Liver (tissue), 9 donors: ENCODE data around the gene APBA2. TPM values are rescaled to one million over a fixed set of nuclear protein-coding genes. Genes with fewer than 3 reads are reported as not detected.

Experiments
- DNase-seq: peaks from one replicate; pipeline ENCODE4 v3.0.0-alpha.2; 2017; ENCODE audit warnings: low spot score
- H3K27ac ChIP-seq, 2 donors: one replicate each; pipeline ENCODE4 v1.7.0; 2013; ENCODE audit warnings: inconsistent platforms in 2 of 2, low read length in 2 of 2, control low read depth in 1 of 2, low read depth in 1 of 2, mild to moderate bottlenecking in 1 of 2
- H3K27me3 ChIP-seq, 4 donors: one replicate each; pipeline versions ENCODE4 v1.6.1 to v1.7.0; 2013; ENCODE audit warnings: low read length in 3 of 4, inconsistent platforms in 1 of 4, mild to moderate bottlenecking in 1 of 4, moderate library complexity in 1 of 4; ENCODE audit not compliant: control insufficient read depth in 4 of 4, insufficient read depth in 4 of 4
- H3K36me3 ChIP-seq, 4 donors: one replicate each; pipeline versions ENCODE4 v1.6.1 to v1.7.0; 2013; ENCODE audit warnings: low read length in 3 of 4, mild to moderate bottlenecking in 3 of 4, low read depth in 1 of 4, moderate library complexity in 1 of 4; ENCODE audit not compliant: control insufficient read depth in 4 of 4, insufficient read depth in 3 of 4
- H3K4me1 ChIP-seq, 4 donors: one replicate each; pipeline versions ENCODE4 v1.6.1 to v1.7.0; 2013; ENCODE audit warnings: low read length in 3 of 4, mild to moderate bottlenecking in 3 of 4, moderate library complexity in 1 of 4; ENCODE audit not compliant: control insufficient read depth in 4 of 4, insufficient read depth in 4 of 4
- H3K4me3 ChIP-seq, 3 donors: one replicate each; pipeline versions ENCODE4 v1.6.1 to v1.7.0; 2013; ENCODE audit warnings: low read length in 3 of 3, control low read depth in 1 of 3, low read depth in 1 of 3, mild to moderate bottlenecking in 1 of 3
- H3K9ac ChIP-seq, 2 donors: one replicate each; pipeline ENCODE4 v1.7.0; 2013; ENCODE audit warnings: low read length in 2 of 2, mild to moderate bottlenecking in 2 of 2, moderate library complexity in 2 of 2, control low read depth in 1 of 2, low read depth in 1 of 2
- H3K9me3 ChIP-seq, 4 donors: one replicate each; pipeline versions ENCODE4 v1.6.1 to v1.7.0; 2013; ENCODE audit warnings: low read length in 3 of 4; ENCODE audit not compliant: control insufficient read depth in 4 of 4
- EGR1 ChIP-seq, 2 donors: IDR thresholded peaks; 2 replicates each; pipeline ENCODE4 v1.6.1; 2016 to 2018; ENCODE audit warnings: antibody characterized with exemption in 2 of 2, low read depth in 2 of 2
- FOXA1 ChIP-seq: IDR thresholded peaks from 2 replicates; pipeline ENCODE4 v1.6.1; 2016; ENCODE audit warnings: antibody characterized with exemption
- FOXA2 ChIP-seq: IDR thresholded peaks from 2 replicates; pipeline ENCODE4 v1.6.1; 2016; ENCODE audit warnings: antibody characterized with exemption
- GABPA ChIP-seq, 2 donors: IDR thresholded peaks in 1 of 2; conservative IDR thresholded peaks in 1 of 2; 2 replicates each; pipeline ENCODE4 v1.6.1; 2016; ENCODE audit warnings: antibody characterized with exemption in 2 of 2, mild to moderate bottlenecking in 1 of 2, moderate library complexity in 1 of 2
- HNF4A ChIP-seq, 2 donors: conservative IDR thresholded peaks; 2 replicates each; pipeline ENCODE4 v1.6.1; 2016; ENCODE audit warnings: antibody characterized with exemption in 2 of 2, mild to moderate bottlenecking in 2 of 2
- HNF4G ChIP-seq: IDR thresholded peaks from 2 replicates; pipeline ENCODE4 v1.6.1; 2016; ENCODE audit warnings: antibody characterized with exemption
- JUND ChIP-seq, 2 donors: IDR thresholded peaks; 2 replicates each; pipeline ENCODE4 v1.6.1; 2016; ENCODE audit warnings: antibody characterized with exemption in 2 of 2
- MAX ChIP-seq: IDR thresholded peaks from 2 replicates; pipeline ENCODE4 v1.6.1; 2016; ENCODE audit warnings: antibody characterized with exemption
- NR2F2 ChIP-seq: IDR thresholded peaks from 2 replicates; pipeline ENCODE4 v1.6.1; 2016; ENCODE audit warnings: antibody characterized with exemption
- RAD21 ChIP-seq, 2 donors: IDR thresholded peaks; 2 replicates each; pipeline ENCODE4 v1.6.1; 2016; ENCODE audit warnings: antibody characterized with exemption in 2 of 2, mild to moderate bottlenecking in 2 of 2
- RXRA ChIP-seq, 2 donors: IDR thresholded peaks; 2 replicates each; pipeline ENCODE4 v1.6.1; 2017 to 2018; ENCODE audit warnings: antibody characterized with exemption in 2 of 2, mild to moderate bottlenecking in 1 of 2
- SP1 ChIP-seq: IDR thresholded peaks from 2 replicates; pipeline ENCODE4 v1.6.1; 2018; ENCODE audit warnings: antibody characterized with exemption, mild to moderate bottlenecking
- TAF1 ChIP-seq: conservative IDR thresholded peaks from 2 replicates; pipeline ENCODE4 v1.6.1; 2016; ENCODE audit warnings: antibody characterized with exemption, mild to moderate bottlenecking
- YY1 ChIP-seq: IDR thresholded peaks from 2 replicates; pipeline ENCODE4 v1.6.1; 2016; ENCODE audit warnings: antibody characterized with exemption, mild to moderate bottlenecking
- WGBS: extraction: QIAGEN DNeasy Blood & Tissue Kit; methylation state at CpG from one replicate; pipeline ENCODE4 v1.1.7; 2013; 5-methylcytosine and 5-hydroxymethylcytosine counted together
- polyA plus RNA-seq, 2 donors: library from polyadenylated mRNA; stranded (reverse) in 1 of 2; unstranded in 1 of 2; fragments of 200-250 nt in 1 of 2; fragments of >200 nt in 1 of 2; fragmentation: Nextera tagmentation in 1 of 2; extraction: Ambion mirVana in 1 of 2; gene quantifications; one replicate each; pipeline versions ENCODE4 v1.2.1 to v1.2.3, GENCODE V29; 2013 to 2015
- total RNA-seq, 2 donors: library from RNA; depleted of rRNA; stranded (reverse); fragments of >200 nt; gene quantifications; one replicate each; pipeline ENCODE4 v1.2.3, GENCODE V29; 2014
- TF ChIP-seq, protein P1 (sequence below): fragments of 150-350 bp; IDR thresholded peaks from 2 replicates; pipeline ENCODE4 v1.5.1; 2017; ENCODE audit warnings: improper control_type of control experiment, low read depth, low read length; ENCODE audit not compliant: missing input control
- TF ChIP-seq, protein P2 (sequence below): IDR thresholded peaks from 2 replicates; pipeline ENCODE4 v1.6.1; 2016; ENCODE audit warnings: antibody characterized with exemption
- TF ChIP-seq, protein P3 (sequence below): IDR thresholded peaks from 2 replicates; pipeline ENCODE4 v1.6.1; 2016; ENCODE audit warnings: antibody characterized with exemption, mild to moderate bottlenecking
- donor health status: healthy.
- donor health status: healthy.
- donor health status: healthy.
- donor health status: healthy.
- donor health status: healthy.

The APBA2 gene
- total and polyA plus RNA-seq, 4 donors: 0.38 to 2.9 (median 1.7) TPM

DNA sequence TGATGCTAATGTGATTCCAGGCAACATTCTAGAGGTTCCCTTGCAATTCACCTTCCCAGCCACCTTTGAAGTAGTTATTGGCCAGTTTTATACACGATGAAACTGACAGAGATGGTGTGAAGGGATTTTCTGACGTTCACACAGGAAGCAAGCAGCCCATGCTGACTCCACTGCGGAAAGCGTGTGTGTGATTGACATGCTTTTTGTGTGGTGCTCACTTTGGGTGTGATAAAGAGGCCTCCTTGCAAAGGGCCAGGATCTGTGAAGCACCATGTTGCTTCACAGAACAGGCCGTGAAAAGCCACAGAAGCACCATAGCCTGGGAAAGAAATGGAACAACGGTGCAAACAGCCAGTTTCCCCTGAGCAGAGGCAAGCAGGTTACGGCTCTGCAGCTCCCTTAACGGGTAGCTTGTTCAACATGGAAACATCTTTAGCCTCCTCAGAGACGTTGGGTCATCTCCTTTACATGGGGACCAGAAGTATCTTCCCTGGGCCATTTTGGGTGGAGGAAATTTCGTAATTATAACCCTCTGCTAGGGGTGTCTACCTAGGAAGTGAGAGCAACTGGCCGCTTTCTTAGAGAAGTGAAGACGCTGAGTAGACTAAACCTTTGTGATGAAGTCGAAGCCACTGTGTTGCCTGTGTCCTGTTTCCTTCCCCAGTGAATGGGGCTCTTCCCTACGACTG is 108.5 kb downstream of the APBA2 start:
- no peak overlapping the region for H3K27ac ChIP-seq
- no peaks in the 10 kb centered on the region for H3K4me1 ChIP-seq
- WGBS: 74% methylated on average over 14 of the region's 14 CpGs
- DNase-seq: no peak
- no peaks in the 10 kb centered on the region for H3K27me3 ChIP-seq
- H3K4me3 ChIP-seq: no peak overlapping the region
- H3K9ac ChIP-seq: no peak overlapping the region
- TF ChIP-seq TAF1 (no peak), HNF4G (no peak), RAD21 (IDR thresholded peaks at IDR 0.05) (no peak), SP1 (no peak), NR2F2 (no peak), YY1 (no peak), EGR1 (IDR thresholded peaks at IDR 0.05; ENCODE audit: low read depth in 2 of 2) (no peak), FOXA1 (no peak), GABPA (IDR thresholded peaks at IDR 0.05 in 1 of 2, conservative IDR thresholded peaks at IDR 0.05 in 1 of 2) (no peak), MAX (no peak), FOXA2 (no peak), JUND (IDR thresholded peaks at IDR 0.05) (no peak), RXRA (IDR thresholded peaks at IDR 0.05) (no peak), HNF4A (conservative IDR thresholded peaks at IDR 0.05) (no peak)
- TF ChIP-seq, protein P1, sequence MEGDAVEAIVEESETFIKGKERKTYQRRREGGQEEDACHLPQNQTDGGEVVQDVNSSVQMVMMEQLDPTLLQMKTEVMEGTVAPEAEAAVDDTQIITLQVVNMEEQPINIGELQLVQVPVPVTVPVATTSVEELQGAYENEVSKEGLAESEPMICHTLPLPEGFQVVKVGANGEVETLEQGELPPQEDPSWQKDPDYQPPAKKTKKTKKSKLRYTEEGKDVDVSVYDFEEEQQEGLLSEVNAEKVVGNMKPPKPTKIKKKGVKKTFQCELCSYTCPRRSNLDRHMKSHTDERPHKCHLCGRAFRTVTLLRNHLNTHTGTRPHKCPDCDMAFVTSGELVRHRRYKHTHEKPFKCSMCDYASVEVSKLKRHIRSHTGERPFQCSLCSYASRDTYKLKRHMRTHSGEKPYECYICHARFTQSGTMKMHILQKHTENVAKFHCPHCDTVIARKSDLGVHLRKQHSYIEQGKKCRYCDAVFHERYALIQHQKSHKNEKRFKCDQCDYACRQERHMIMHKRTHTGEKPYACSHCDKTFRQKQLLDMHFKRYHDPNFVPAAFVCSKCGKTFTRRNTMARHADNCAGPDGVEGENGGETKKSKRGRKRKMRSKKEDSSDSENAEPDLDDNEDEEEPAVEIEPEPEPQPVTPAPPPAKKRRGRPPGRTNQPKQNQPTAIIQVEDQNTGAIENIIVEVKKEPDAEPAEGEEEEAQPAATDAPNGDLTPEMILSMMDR: no peak
- TF ChIP-seq, protein P2, sequence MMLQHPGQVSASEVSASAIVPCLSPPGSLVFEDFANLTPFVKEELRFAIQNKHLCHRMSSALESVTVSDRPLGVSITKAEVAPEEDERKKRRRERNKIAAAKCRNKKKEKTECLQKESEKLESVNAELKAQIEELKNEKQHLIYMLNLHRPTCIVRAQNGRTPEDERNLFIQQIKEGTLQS: no peak
- TF ChIP-seq, protein P3, sequence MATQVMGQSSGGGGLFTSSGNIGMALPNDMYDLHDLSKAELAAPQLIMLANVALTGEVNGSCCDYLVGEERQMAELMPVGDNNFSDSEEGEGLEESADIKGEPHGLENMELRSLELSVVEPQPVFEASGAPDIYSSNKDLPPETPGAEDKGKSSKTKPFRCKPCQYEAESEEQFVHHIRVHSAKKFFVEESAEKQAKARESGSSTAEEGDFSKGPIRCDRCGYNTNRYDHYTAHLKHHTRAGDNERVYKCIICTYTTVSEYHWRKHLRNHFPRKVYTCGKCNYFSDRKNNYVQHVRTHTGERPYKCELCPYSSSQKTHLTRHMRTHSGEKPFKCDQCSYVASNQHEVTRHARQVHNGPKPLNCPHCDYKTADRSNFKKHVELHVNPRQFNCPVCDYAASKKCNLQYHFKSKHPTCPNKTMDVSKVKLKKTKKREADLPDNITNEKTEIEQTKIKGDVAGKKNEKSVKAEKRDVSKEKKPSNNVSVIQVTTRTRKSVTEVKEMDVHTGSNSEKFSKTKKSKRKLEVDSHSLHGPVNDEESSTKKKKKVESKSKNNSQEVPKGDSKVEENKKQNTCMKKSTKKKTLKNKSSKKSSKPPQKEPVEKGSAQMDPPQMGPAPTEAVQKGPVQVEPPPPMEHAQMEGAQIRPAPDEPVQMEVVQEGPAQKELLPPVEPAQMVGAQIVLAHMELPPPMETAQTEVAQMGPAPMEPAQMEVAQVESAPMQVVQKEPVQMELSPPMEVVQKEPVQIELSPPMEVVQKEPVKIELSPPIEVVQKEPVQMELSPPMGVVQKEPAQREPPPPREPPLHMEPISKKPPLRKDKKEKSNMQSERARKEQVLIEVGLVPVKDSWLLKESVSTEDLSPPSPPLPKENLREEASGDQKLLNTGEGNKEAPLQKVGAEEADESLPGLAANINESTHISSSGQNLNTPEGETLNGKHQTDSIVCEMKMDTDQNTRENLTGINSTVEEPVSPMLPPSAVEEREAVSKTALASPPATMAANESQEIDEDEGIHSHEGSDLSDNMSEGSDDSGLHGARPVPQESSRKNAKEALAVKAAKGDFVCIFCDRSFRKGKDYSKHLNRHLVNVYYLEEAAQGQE: no peak
- no peaks in the 10 kb centered on the region for H3K9me3 ChIP-seq
- no peaks in the 10 kb centered on the region for H3K36me3 ChIP-seq

GRCh38 chr15:28994831-28995596 is 109.2 kb downstream of the APBA2 start:
- Histone ChIP-seq H3K9me3 (no peaks in the 10 kb centered on the region), H3K4me1 (no peaks in the 10 kb centered on the region), H3K27me3 (no peaks in the 10 kb centered on the region), H3K4me3 (no peak overlapping the region), H3K27ac (no peak overlapping the region), H3K9ac (no peak overlapping the region), H3K36me3 (no peaks in the 10 kb centered on the region)
- no peak for DNase-seq
- WGBS: 81% methylated on average over 13 of the region's 13 CpGs
- TF ChIP-seq TAF1 (no peak), RXRA (IDR thresholded peaks at IDR 0.05) (no peak), FOXA1 (no peak), YY1 (no peak), NR2F2 (no peak), FOXA2 (no peak), JUND (IDR thresholded peaks at IDR 0.05) (no peak)
- TF ChIP-seq, protein P2: no peak
